Raji (cell line): Measurements from ENCODE around the gene HORMAD2.

ENCODE experiments used
- POLR2A ChIP-seq: IDR thresholded peaks from 2 replicates; pipeline ENCODE4 v1.6.1; 2011; ENCODE audit warnings: low read depth, low read length, control low read depth; ENCODE audit not compliant: insufficient read depth

Gene HORMAD2

DNA sequence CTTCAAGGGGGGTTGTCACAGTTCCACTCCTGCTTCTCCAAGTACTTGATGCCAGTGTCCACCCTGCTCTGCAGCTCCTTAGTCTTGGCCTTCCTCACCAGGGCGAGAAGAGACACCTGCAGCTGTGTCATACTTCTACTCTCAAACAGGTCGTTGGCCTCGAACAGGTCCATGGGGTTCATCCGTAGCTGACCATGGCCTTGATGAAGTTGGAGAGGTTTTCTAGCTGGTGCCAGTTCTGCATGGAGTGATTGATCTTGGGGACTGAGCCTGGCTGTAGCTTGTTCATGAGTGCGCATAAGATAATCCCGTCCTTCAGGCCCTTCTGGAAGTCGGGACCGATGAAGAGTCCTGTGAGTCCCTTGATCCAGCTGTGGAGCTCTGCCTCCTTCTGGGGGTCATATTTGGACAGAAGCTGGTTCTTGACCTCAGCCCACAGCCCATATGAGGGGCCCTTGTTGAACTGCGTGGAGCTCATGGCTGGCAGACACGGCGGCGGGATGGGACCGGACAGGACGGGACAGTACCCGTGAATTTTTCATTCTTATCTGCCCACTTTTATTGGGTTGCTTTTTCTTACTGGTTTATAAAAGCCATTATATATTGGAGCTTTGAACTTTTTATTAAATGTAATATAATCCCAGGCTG lies 33.4 kb upstream of the HORMAD2 start:
- no peak for TF ChIP-seq POLR2A

DNA sequence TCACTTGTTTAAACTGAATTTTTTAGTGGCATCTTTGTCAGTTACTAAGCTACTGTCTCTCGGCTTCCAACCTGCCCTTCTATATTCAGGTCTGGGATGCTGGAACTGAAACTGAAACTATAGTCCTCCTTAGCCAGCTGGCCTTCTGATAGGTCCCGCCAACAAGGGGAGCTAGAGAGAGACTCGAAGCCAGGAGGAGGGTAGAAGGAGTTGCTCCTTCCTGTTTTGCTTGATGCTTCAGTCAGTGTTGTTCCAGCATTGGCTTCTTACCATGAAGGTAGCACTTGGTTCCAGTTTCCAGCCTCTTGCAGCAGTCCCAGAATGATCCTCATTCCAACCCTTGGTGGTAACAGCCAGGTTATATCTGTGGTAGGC lies 32.9 kb upstream of the HORMAD2 start:
- no peak for TF ChIP-seq POLR2A

DNA sequence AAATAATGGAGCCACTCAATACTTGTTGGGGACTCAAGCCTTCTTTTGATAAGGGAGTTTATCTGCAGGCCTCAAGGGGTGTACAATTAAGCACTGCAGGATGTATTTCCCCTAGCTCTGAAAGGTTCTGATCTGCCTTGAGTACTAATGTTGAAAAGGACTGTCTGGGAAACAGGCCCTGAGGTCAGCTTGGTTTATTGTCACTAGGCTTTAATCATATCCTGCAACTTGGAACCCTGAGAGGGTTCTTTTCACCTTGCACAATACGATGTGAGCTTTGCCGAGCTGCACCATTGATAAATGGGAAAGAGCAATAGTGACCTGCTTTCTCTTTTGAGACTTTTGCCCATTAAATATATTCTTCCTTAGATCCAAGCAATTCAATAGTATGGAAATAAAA lies 31.6 kb upstream of the HORMAD2 start:
- no peak for TF ChIP-seq POLR2A

DNA sequence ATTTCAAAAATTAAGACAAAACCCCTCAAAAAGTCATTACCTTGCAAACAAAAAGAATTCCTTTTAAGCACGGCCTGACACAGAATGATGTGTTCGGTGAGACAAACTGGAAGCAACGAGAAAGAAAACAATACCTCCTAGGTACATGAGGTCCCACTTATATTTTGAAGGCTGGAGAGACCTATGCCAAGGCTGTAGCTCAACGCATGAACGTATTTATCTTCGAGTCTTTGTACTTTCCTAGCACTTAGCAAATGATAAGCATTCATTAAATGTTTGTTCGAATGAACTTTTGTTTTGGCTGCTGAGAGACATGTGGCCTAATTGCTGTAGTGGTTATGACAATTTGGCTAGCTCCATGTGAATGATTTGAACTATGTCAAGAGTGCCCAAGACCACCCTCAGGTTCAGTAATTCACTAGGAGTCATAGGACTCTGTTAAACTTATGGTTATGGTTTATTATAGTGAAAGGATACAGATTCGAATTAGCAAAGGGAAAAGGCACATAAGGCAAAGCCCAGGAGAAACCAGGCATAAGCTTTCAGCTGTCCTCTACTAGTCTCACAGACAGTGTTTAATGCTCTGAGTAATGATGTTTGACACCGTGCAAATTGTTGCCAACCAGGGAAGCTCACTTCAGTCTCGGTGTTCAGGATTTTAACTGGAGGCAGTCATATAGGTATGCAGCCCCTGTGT lies 26.0 kb upstream of the HORMAD2 start:
- TF ChIP-seq POLR2A = no peak

DNA sequence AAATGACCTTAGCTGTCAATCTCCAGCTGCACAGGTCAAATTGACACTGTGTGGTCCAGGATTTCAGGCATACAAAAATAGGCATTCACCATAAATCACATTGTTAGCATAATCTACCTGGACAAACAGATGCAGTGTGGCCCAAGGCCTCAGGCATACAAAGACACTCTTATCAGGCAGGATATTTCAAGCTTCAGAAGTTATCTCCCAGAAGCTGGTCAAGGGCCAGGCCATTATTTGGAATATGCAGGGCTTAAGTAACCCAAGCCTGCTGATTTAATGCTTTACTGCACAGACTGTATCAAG lies 25.5 kb upstream of the HORMAD2 start:
- no peak for TF ChIP-seq POLR2A

DNA sequence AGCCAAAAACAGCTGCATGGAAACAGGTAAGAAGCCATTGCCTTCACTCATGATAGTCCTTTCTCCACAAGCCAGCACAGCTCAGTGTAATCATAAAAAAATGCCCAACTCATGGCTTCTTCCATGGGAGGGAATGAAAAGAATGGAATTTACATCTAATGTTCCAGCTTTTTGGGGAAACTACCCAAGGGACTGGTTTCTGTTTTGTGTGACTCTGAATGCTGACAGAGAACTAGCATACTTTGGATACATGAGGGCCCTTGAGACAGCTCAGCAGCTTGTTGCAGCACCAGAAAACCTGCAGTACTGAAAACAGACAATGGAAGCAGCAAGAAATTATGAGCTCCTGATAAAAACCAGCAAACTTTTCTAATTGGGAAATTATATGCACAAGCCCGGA lies 24.2 kb upstream of the HORMAD2 start:
- no peak for TF ChIP-seq POLR2A

DNA sequence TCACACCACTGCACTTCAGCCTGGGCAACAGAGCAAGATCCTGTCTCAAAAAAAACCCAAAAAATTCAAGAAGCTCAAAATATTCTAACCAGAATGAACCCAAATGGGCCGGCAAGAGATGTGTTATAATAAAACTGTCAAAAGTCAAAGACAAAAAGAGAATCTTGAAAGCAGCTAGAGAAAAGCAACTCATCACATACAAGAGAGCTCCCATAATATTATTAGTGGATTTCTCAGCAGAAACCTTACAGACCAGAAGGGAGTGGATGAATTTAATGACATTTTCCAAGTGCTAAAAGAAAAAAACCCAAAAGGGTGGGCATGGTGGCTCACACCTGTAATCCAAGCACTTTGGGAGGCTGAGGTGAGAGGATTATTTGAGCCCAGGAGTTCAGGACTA lies 22.9 kb upstream of the HORMAD2 start:
- TF ChIP-seq POLR2A = no peak

DNA sequence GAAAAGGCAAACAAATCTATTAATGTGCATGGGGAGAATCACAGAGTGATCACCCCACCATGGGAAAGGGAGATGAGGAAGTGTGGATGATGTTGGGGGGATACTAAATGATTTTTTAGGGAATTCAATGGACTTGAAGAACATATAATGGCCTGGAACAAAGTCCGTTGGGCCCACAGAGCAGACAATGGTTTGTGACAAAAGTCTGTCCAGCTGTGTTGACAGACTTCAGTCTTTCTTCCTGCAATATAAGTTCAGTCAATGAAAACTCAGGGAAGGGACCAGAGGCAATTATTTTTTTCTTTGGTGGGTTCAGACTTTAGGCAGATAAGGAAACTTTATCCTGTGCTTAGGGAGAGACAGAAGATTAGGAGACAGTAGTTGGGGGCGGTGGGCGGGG lies 18.0 kb upstream of the HORMAD2 start:
- TF ChIP-seq POLR2A = no peak

DNA sequence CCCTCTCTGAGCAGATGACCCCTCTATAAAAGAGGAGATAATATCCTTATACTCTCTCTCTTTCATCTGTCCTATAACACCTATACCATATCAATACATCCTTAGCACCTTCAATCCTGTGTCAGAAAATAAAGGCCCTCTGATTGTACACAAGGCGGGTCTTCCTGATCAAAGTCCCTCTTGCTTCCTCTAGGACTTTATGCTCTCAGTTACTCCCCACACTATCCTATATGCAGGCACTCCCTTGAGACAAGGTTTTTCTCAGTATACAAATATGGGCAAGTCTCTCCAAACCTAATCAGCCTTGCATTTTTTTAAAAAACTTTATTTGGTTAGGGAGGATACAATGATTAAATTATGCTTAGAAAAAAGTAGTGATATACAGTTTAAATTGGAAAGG lies 17.3 kb upstream of the HORMAD2 start:
- TF ChIP-seq POLR2A = no peak

DNA sequence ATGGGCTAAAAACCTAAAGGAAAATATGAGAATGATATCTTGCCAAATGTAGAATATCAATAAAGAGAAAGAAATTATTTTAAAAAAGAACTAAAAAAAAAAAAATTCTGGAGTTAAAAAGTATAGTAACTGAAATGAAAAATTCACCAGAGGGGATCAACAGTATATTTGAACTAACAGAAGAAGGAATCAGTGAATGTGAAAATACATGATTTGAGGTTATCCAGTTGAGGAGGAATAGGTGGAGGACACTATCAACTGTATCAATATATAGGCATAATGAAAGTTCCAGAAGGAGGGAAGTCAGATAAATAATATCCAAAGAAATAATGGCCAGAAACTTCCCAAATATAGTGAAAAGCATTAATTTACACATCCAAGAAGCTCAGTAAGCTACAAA lies 16.1 kb upstream of the HORMAD2 start:
- no peak for TF ChIP-seq POLR2A

DNA sequence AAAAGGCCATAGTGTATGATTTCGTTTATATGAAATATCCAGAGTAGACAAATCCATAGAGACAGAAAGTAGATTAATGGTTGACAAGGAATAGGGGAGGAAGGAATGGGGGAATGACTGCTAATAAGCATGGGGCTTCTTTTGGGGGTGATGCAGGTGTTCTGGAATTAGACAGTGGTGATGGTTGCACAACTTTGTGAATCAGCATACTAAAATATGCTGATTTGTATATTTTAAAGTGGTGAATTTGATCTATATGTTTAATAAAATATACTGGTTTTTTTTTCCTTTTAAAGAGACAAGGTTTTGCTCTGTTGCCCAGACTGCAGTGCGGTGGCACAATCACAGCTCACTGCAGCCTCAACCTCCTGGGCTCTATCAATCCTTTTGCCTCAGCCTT lies 6.5 kb upstream of the HORMAD2 start:
- no peak for TF ChIP-seq POLR2A

DNA sequence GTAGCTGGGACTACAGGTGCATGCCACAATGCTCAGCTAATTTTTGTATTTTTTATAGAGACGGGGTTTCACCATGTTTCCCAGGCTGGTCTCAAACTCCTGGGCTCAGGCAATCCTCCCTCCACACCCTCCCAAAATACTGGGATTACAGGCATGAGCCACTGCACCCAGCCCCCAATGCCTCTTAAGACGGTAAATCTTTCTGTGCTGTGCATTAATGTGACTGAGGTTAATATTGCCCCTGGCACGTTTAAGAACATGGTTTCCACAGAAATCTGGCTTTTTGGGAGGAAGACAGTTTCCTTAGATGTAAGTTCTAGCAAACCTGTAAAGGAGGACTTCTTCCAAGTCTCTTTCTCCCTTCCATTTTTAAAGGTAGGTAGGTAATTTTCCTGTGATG lies 6.1 kb upstream of the HORMAD2 start:
- no peak for TF ChIP-seq POLR2A

DNA sequence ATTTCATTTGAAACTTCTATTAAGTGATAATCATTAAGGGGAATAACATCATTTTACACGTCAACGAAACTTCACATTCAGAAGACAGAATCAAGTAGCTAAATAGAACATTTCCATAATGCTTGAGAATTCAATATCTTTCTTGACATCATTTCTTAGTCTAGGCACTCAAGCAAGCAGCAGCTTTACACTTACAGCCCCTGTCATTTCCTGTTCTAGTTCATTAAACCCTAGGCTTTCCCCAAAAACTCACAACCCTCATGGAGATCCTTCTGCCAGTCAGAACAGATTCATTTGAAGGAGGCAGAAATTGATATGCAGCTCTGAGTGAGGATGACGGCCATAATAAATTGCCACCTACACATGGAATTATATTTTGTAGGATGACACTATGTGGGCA lies 5.3 kb upstream of the HORMAD2 start:
- no peak for TF ChIP-seq POLR2A

DNA sequence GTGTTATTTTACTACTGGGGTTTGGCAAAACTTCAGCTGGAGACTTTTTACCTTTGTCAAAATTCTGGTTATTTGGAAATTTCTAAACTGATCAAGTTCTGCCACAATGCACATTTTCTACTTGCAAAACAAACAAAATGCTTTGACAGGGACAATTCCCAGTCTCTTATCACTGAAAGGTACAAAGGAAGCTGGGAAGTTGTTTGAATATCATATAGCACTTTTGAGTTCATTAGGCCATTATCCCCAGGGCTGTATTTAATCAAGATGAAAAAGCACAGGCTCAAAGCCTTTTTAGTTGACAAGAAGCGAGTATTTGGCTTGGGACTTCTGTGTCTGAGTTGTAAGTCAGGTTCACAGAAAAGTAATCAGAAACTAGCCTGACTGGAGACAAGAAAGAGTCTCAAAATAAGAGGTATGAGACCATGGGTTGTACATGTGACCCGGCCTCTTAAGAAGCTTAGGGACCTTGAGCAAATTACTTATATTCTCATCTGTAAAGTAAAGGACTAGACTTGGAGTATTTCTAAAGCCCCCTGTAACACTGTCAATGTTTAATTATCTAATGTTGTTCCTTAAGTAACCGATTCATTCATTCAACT lies 2.9 kb upstream of the HORMAD2 start:
- TF ChIP-seq POLR2A = no peak

DNA sequence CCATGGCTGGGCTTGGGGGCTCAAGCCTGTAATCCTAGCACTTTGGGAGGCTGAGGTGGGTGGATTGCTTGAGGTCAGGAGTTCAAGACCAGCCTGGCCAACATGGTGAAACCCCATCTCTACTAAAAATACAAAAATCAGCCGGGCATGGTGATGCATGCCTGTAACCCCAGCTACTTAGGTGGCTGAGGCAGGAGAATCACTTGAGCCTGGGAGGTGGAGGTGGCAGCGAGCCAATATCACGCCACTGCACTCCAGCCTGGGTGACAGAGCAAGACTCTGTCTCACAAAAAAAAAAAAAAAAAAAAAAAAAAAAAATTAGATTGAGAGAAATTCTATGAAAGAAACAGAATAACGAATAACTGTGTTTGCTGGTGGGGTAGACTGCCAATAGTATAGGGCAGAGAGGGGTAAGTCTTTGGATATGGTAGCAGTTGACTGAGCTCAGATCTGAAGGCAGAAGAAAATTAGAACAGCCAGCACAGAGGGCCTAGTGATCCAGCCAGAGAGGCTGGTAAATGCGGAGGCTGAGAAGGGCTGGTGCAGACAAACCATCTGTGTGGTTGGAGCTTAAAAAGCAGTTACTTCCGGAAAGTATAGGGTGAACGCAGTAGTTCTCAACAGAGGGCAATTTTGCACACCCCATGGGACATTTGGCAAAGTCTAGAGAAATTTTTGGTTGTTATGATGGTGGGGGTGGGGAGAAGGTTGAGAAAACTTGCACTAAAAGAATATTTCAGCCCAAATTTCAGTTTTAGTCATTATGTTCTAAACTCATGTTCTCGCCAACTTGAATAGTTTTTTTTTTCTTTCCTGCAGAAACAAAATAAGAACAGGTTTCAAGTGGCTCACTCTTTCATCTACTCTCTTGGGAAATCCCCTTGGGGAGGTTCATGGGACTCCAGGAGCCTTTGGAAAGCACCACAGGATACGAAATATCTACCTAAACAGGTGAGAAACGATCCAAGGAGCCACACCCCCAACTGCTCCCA lies 1.6 kb upstream of the HORMAD2 start:
- TF ChIP-seq POLR2A = peak; percentile 22; the same call in 1 of the 2 replicates

DNA sequence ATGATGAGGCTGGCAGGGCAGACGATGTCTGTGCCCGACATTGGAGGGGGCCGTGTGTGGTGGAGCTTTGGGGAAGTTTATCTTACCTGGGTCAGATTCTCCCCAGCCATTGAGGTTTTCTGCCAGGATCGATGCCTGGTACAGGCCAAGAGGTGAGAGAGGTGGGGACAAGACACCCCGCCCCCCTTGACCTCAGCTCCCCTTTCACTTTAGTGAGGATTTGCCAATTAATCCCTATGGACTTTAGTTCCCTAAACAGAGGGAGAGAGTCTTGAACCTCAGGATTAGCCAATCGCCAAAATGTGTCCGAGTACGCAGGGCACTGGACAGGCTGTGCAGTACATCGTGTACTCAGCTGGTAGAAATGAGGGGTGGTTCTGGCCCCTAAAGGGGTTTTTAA lies 541 bp downstream of the HORMAD2 start:
- no peak for TF ChIP-seq POLR2A

DNA sequence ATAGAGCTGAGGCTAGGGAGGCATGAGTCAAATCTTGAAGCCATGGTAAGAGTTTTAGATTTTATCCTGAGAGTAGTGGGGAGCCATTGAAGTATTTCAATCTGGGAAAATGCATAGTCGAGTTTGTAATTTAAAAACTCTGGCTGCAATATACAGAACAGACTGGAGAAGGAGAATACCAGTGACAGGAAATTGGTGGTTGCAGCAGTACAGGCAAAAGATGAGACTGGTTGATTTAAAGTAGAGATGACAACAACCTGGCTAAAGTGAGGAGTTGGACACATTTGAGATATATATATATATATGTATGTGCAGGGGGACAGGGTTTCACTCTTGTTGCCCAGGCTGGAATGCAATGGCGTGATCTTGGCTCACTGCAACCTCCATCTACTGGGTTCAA lies 6.2 kb downstream of the HORMAD2 start:
- TF ChIP-seq POLR2A = no peak
